ENCODE results near the gene CLBA1. TPM values are rescaled to one million over a fixed set of nuclear protein-coding genes. Genes with fewer than 3 reads are reported as not detected.
A peak's percentile ranks its signal among the peaks of the same experiment; 100 is the strongest.

The CLBA1 gene
- total and polyA plus RNA-seq, 2 experiments from 2014 or later: 7.7 to 10.4 TPM

DNA sequence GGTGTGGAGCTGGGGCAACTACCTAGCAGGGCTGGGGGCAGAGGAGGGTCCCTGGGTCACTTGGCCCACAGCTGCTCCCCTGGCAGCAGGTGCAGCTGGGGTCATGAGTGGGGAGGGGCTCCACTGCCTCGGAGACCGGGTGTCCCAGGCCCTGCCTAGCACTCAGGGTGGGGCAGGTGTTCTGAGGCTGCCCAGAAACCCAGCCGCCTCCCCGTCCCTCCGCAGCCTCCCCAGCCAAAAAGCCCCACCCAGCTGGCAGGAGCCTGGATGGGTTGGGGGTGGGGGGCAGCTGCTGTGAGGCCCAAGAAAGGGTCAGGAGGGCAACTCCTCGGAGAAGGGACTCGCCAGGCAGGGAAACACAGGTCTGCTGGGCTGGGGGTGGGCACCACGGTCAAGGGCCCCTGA, 18.6 kb upstream of the CLBA1 start:
- DNase-seq: no peak
- Histone ChIP-seq H3K27ac (no peak overlapping the region), H3K79me2 (ENCODE audit: insufficient read depth) (peaks cover 34% of the 10 kb centered on the region), H3F3A (ENCODE audit: insufficient read depth) (peaks cover 7% of the 10 kb centered on the region), H3K36me3 (ENCODE audit: low read depth) (no peaks in the 10 kb centered on the region), H2AFZ (no peak overlapping the region), H3K27me3 (replicated peaks; ENCODE audit: insufficient read depth) (no peaks in the 10 kb centered on the region), H3K9me3 (ENCODE audit: low read depth) (no peaks in the 10 kb centered on the region), H3K4me2 (ENCODE audit: unreplicated experiment) (peak overlapping the region; percentile 83), H3K9ac (peak overlapping the region; percentile 80; the same call in 1 of the 2 replicates), H3K4me3 (peak overlapping the region; percentile 78; the same call in 1 of the 2 replicates), H3K4me1 (ENCODE audit: insufficient read depth) (peaks cover 39% of the 10 kb centered on the region), H4K20me1 (ENCODE audit: insufficient read depth) (no peaks in the 10 kb centered on the region), H3K9me2 (ENCODE audit: insufficient read depth) (no peaks in the 10 kb centered on the region)
- WGBS, 2 experiments (ENCODE audit: low coverage in 1 of 2, low lambda C conversion rate in 2 of 2, missing lambda C conversion rate in 2 of 2): 41 to 43% methylated on average over 6 to 8 of the region's 8 CpGs
- TF ChIP-seq EZH2phosphoT487 (IDR thresholded peaks at IDR 0.05; ENCODE audit: insufficient read depth, low read depth) (no peak), EZH2 (IDR thresholded peaks at IDR 0.05; ENCODE audit: insufficient read depth, poor library complexity, severe bottlenecking) (no peak)
- in situ Hi-C loops (cut with MboI): no loop called here

DNA sequence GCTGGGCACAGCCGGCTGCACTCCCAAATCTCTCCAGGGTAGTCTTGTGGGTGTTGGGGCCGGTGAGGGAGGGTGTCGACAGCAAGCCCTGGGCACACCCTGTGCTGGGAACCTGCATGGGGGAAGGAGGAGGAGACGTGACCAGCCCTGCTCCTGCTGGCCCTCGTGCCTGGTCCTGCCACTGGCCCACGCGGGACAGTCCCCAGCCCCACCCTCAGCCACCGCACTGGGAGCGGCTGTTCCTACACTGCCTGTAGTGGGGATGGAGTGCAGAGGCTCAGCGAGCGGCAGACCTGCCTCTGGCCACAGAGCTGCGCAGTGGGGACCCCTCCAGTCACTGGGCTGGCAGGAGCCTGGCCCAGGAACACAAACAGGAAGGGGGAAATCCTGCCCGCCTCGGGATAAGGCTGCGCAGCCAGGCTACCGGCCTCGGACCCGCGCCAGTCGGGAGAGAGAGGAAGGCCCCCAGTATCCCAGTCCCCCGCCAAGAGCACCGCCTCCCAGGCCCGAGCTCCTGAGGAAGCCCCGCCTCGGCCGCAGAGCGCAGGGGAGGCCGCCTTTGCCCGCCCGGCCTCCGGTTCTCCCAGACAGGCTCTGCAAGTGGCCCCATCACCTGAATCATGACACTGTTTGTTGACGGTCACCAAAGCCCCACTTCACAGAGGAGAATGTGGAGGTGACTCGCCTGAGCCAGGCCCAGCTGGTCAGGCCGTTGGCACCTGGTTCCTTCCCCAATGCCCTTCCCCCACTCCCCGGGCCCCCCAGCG, 18.0 kb upstream of the CLBA1 start:
- peak overlapping the region; percentile 83 for H3K4me2 ChIP-seq (ENCODE audit: unreplicated experiment)
- in situ Hi-C loops (cut with MboI): no loop called here
- no peaks in the 10 kb centered on the region for H3K9me3 ChIP-seq (ENCODE audit: low read depth)
- H3K27ac ChIP-seq: 0 out of 2 replicates have a peak overlapping the region, but pooled peaks have one; percentile 22
- H4K20me1 ChIP-seq (ENCODE audit: insufficient read depth): no peaks in the 10 kb centered on the region
- H3K27me3 ChIP-seq (replicated peaks; ENCODE audit: insufficient read depth): no peaks in the 10 kb centered on the region
- peak overlapping the region; percentile 69 for H2AFZ ChIP-seq
- TF ChIP-seq EZH2phosphoT487 (IDR thresholded peaks at IDR 0.05; ENCODE audit: insufficient read depth, low read depth) (no peak), EZH2 (IDR thresholded peaks at IDR 0.05; ENCODE audit: insufficient read depth, poor library complexity, severe bottlenecking) (no peak)
- no peaks in the 10 kb centered on the region for H3K36me3 ChIP-seq (ENCODE audit: low read depth)
- peaks cover 7% of the 10 kb centered on the region for H3F3A ChIP-seq (ENCODE audit: insufficient read depth)
- H3K9me2 ChIP-seq (ENCODE audit: insufficient read depth): no peaks in the 10 kb centered on the region
- peak; percentile 66 for DNase-seq
- H3K9ac ChIP-seq: peak overlapping the region; percentile 80
- WGBS, 2 experiments (ENCODE audit: low coverage in 1 of 2, low lambda C conversion rate in 2 of 2, missing lambda C conversion rate in 2 of 2): 9% methylated on average over 27 to 31 of the region's 36 CpGs
- H3K79me2 ChIP-seq (ENCODE audit: insufficient read depth): peaks cover 29% of the 10 kb centered on the region
- H3K4me1 ChIP-seq (ENCODE audit: insufficient read depth): peaks cover 45% of the 10 kb centered on the region
- H3K4me3 ChIP-seq: peak overlapping the region; percentile 78

DNA sequence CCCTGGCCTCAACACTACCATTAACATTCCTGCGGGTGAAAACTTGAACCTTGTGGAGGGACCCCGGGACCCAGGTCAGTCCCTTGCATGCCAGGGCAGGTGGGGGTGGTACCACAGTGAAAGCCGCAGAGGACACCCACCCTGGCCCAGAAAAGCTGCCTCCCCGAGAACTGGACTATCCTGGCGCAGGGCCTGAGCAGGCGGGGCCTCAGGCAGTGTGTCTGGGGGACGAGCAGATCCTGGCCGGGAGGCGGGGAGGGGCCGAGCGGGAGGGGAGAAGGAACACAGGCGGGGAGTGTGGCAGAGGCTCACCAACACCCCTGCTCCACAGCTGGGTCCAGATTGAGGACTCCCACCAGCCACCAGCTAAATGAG, 17.4 kb upstream of the CLBA1 start:
- Histone ChIP-seq H4K20me1 (ENCODE audit: insufficient read depth) (no peaks in the 10 kb centered on the region), H3K27me3 (replicated peaks; ENCODE audit: insufficient read depth) (no peaks in the 10 kb centered on the region), H3K36me3 (ENCODE audit: low read depth) (no peaks in the 10 kb centered on the region), H3K9me2 (ENCODE audit: insufficient read depth) (no peaks in the 10 kb centered on the region), H3K4me3 (peak overlapping the region; percentile 78), H3K4me1 (ENCODE audit: insufficient read depth) (peaks cover 50% of the 10 kb centered on the region), H3K4me2 (ENCODE audit: unreplicated experiment) (peak overlapping the region; percentile 83), H3K9me3 (ENCODE audit: low read depth) (no peaks in the 10 kb centered on the region), H3K79me2 (ENCODE audit: insufficient read depth) (peaks cover 26% of the 10 kb centered on the region), H2AFZ (peak overlapping the region; percentile 69), H3K27ac (0 out of 2 replicates have a peak overlapping the region, but pooled peaks have one; percentile 52), H3F3A (ENCODE audit: insufficient read depth) (peaks cover 7% of the 10 kb centered on the region), H3K9ac (peak overlapping the region; percentile 80)
- TF ChIP-seq EZH2 (IDR thresholded peaks at IDR 0.05; ENCODE audit: insufficient read depth, poor library complexity, severe bottlenecking): no peak
- in situ Hi-C loops (cut with MboI): no loop called here
- peak; percentile 68 for DNase-seq
- WGBS, 2 experiments (ENCODE audit: low coverage in 1 of 2, low lambda C conversion rate in 2 of 2, missing lambda C conversion rate in 2 of 2): 4% methylated on average over 10 to 12 of the region's 12 CpGs

DNA sequence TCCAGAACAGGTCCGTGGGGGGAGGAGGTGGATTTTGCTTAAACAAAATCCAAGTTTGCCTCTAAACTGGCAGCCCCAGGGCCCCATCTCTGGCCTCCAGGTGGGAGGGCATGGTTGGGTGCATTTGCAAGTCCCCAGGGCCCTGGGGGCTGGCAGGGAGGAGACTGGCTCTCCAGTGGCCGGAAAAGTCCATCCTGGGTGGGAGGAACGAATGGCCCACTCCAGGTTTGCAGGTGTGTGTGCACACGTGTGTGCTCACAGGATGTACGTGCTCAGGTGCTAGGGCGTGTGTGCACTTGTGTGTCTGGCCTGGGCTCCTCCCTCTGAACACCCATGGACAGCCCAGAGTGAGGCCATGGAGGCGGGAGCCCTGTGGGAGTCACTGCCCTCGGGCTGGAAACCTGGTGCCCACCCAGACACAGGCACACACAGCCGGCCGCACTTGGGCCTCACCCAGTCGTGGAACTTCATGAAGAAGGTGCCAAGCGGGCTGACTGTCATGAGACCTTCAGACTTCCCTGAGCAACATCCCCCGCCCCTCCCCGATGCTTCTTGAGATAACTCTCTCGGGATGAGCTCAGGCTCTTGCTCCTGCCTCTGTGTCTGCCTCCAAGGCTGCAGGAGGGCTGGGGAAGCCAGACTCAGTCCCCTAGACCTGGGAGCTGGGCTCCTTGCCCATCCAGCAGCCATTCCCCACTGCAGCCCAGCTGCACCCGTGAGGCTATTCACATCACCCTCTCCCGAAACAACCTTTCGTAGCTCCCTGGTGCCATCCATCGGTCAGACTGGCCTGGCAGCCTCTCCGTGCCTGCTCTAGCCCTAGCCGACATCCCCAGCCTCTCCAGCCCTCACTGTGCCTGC, 16.8 kb upstream of the CLBA1 start:
- Histone ChIP-seq H3K4me3 (peak overlapping the region; percentile 78), H3K9me2 (ENCODE audit: insufficient read depth) (no peaks in the 10 kb centered on the region), H3K27me3 (replicated peaks; ENCODE audit: insufficient read depth) (no peaks in the 10 kb centered on the region), H3F3A (ENCODE audit: insufficient read depth) (peaks cover 7% of the 10 kb centered on the region), H3K4me2 (ENCODE audit: unreplicated experiment) (peak overlapping the region; percentile 83), H2AFZ (no peak overlapping the region; the same call in 1 of the 2 replicates), H3K36me3 (ENCODE audit: low read depth) (no peaks in the 10 kb centered on the region), H3K9me3 (ENCODE audit: low read depth) (no peaks in the 10 kb centered on the region), H3K79me2 (ENCODE audit: insufficient read depth) (peaks cover 26% of the 10 kb centered on the region), H3K27ac (peak overlapping the region; percentile 52), H3K9ac (peak overlapping the region; percentile 80), H4K20me1 (ENCODE audit: insufficient read depth) (no peaks in the 10 kb centered on the region), H3K4me1 (ENCODE audit: insufficient read depth) (peaks cover 50% of the 10 kb centered on the region)
- TF ChIP-seq EZH2 (IDR thresholded peaks at IDR 0.05; ENCODE audit: insufficient read depth, poor library complexity, severe bottlenecking): no peak
- no peak for TF ChIP-seq EZH2phosphoT487 (IDR thresholded peaks at IDR 0.05; ENCODE audit: insufficient read depth, low read depth)
- 11 to 15% methylated on average over 21 of the region's 21 CpGs for WGBS, 2 experiments (ENCODE audit: low coverage in 1 of 2, low lambda C conversion rate in 2 of 2, missing lambda C conversion rate in 2 of 2)
- DNase-seq: peak; percentile 85
- in situ Hi-C loops (cut with MboI): no loop called here

All from GM23248 (cell line).